Left lung (tissue), 10 donors: ENCODE measurements around the gene JMJD1C. TPM values are rescaled to one million over a fixed set of nuclear protein-coding genes. Genes with fewer than 3 reads are reported as not detected.

Source experiments
- ATAC-seq: fragments of 200-7000 bp; cut with Tn5 transposase; one replicate; pipeline ENCODE4 v1.9.1; 2020; ENCODE audit warnings: moderate library complexity
- DNase-seq, 4 donors: peaks; one replicate each; pipeline ENCODE4 v3.0.0-alpha.2; 2013 to 2020
- H3K27ac ChIP-seq, 2 donors: fragments of 200-600 bp; sonication (generic) in 1 of 2; one replicate each; pipeline versions ENCODE4 v1.5.0 to v1.8.0; 2020 to 2021
- H3K27me3 ChIP-seq, 2 donors: fragments of 200-600 bp; sonication (generic) in 1 of 2; one replicate each; pipeline versions ENCODE4 v1.5.0 to v1.8.0; 2020 to 2021
- H3K36me3 ChIP-seq, 2 donors: fragments of 200-600 bp; sonication (generic) in 1 of 2; one replicate each; pipeline versions ENCODE4 v1.5.0 to v1.8.0; 2020 to 2021
- H3K4me1 ChIP-seq, 2 donors: fragments of 200-600 bp; one replicate each; pipeline ENCODE4 v1.8.0; 2021
- H3K4me3 ChIP-seq, 2 donors: fragments of 200-600 bp; sonication (generic) in 1 of 2; one replicate each; pipeline versions ENCODE4 v1.5.0 to v1.8.0; 2020 to 2021; ENCODE audit warnings: mild to moderate bottlenecking in 1 of 2
- H3K9me3 ChIP-seq, 2 donors: fragments of 200-600 bp; sonication (generic) in 1 of 2; one replicate each; pipeline versions ENCODE4 v1.5.0 to v1.8.0; 2020 to 2021
- CTCF ChIP-seq, 2 donors: fragments of 200-600 bp; sonication (generic) in 1 of 2; IDR thresholded peaks; one replicate each; pipeline versions ENCODE4 v1.5.0 to v1.8.0; 2021; ENCODE audit warnings: antibody characterized with exemption in 2 of 2
- intact Hi-C, 2 donors: fragments of 100-400 bp; cut with DNase I; formaldehyde crosslinking; loops; one replicate each; pipeline versions ENCODE4 v1.11.2 to v1.14.2; 2022
- microRNA-seq, 2 donors: library from miRNA; unstranded; fragments of <30 nt; microRNA quantifications; one replicate each; pipeline ENCODE4, GENCODE V29; 2019
- polyA plus RNA-seq, 6 donors: library from polyadenylated mRNA; unstranded; fragments of 120-200 nt; gene quantifications; one replicate each; pipeline ENCODE4 v1.2.1, GENCODE V29; 2013; ENCODE audit not compliant: insufficient read length in 6 of 6
- total RNA-seq, 2 donors: library from RNA; stranded (reverse); fragmentation: NEBNext Ultra II Directional; extraction: Animal tissue kit (Norgen Biotek cat#: 25700); gene quantifications; one replicate each; pipeline ENCODE4 v1.2.1, GENCODE V29; 2021
- donor health status: DM: no; HTN: yes; CAD: no.
- donor health status: DM: no; HTN: no; CAD: no.

The JMJD1C gene
- total and polyA plus RNA-seq, 8 donors = 68.0 to 130 (median 98.6) TPM

- no peak for ATAC-seq
- no peak for DNase-seq
- Histone ChIP-seq H3K4me1 (no peaks in the 10 kb centered on the region), H3K4me3 (no peak overlapping the region), H3K27ac (no peak overlapping the region), H3K36me3 (no peaks in the 10 kb centered on the region), H3K9me3 (no peaks in the 10 kb centered on the region), H3K27me3 (no peaks in the 10 kb centered on the region)
- intact Hi-C loops = no loop called here
- no peak for TF ChIP-seq CTCF (IDR thresholded peaks at IDR 0.05)
These were observed 341.9 kb downstream of the JMJD1C start for GRCh38 chr10:63123727-63124362.

DNA sequence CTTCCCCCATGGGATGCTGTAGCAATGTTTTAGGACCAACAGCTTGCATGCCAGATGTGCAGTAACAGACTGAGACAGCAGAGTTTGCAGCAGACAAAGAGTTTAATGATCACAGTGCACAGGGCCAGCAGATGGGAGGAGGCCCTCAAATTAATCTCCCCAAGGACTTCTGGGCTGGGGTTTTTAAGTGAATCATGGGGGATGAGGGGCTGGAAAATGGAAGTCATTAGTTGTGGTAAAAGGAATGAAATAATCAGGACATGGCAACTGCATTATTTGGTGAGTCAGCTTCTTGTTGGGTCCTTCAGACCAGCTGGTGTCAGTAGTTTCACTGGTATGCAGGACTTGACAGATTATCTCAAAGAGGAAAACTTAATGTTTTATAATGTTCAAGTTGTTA is 345.2 kb downstream of the JMJD1C start:
- ATAC-seq (peak; percentile 60), DNase-seq (peak in 1 of 4 donors; percentile 33)
- no peaks in the 10 kb centered on the region for H3K9me3 ChIP-seq
- peak overlapping the region in 1 of 2 donors; percentile 39 for H3K27ac ChIP-seq
- peaks cover 0 to 5% of the 10 kb centered on the region in 2 donors for H3K4me1 ChIP-seq
- H3K36me3 ChIP-seq = no peaks in the 10 kb centered on the region
- H3K27me3 ChIP-seq = no peaks in the 10 kb centered on the region
- no peak for TF ChIP-seq CTCF (IDR thresholded peaks at IDR 0.05)
- H3K4me3 ChIP-seq = no peak overlapping the region
- intact Hi-C loops = no loop called here

- intact Hi-C loops = no loop called here
- DNase-seq (no peak), ATAC-seq (no peak)
- Histone ChIP-seq H3K27ac (no peak overlapping the region), H3K36me3 (no peaks in the 10 kb centered on the region), H3K27me3 (no peaks in the 10 kb centered on the region), H3K4me1 (peaks cover 0 to 18% of the 10 kb centered on the region in 2 donors), H3K4me3 (no peak overlapping the region), H3K9me3 (no peaks in the 10 kb centered on the region)
- no peak for TF ChIP-seq CTCF (IDR thresholded peaks at IDR 0.05)
These were observed 346.7 kb downstream of the JMJD1C start for GRCh38 chr10:63119041-63119440.

Small RNA genes within 50 kb of the gene (microRNA-seq; reads per million reads assigned to microRNA genes)
- gene MIR1296 = 99.5 to 178 reads per million in 2 donors

Other genes with a start within 250 kb of the JMJD1C start
- 10 to 100 TPM; 45.8 to 57.8 TPM for gene REEP3, start 55.4 kb upstream of the JMJD1C start, total RNA-seq
- gene REEP3, start 55.4 kb upstream of the JMJD1C start, polyA plus RNA-seq = 10 to 100 TPM; 29.3 to 39.4 (median 36.2) TPM